Stomach (tissue), 4 donors: ENCODE results near the gene SLC26A2.

Source experiments
- POLR2A ChIP-seq, 4 donors: fragments of 450-650 bp; IDR thresholded peaks; one replicate each; pipeline ENCODE4 v1.6.1; 2016; ENCODE audit warnings: antibody characterized with exemption in 4 of 4, control low read depth in 2 of 4, mild to moderate bottlenecking in 1 of 4, moderate library complexity in 1 of 4
- POLR2AphosphoS5 ChIP-seq, 3 donors: sonication (generic); formaldehyde crosslinking; IDR thresholded peaks; one replicate each; pipeline ENCODE4 v1.6.1; 2016; ENCODE audit warnings: antibody characterized with exemption in 3 of 3
- TF ChIP-seq, protein P1 (sequence below), 7 experiments: fragments of 450-650 bp in 4 of 7; fragments of 200-600 bp in 3 of 7; sonication (generic) in 3 of 7; IDR thresholded peaks; one replicate each; pipeline ENCODE4 v1.5.1; 2016 to 2019; ENCODE audit warnings: antibody characterized with exemption in 7 of 7, control low read depth in 2 of 7, mild to moderate bottlenecking in 1 of 7

DNA sequence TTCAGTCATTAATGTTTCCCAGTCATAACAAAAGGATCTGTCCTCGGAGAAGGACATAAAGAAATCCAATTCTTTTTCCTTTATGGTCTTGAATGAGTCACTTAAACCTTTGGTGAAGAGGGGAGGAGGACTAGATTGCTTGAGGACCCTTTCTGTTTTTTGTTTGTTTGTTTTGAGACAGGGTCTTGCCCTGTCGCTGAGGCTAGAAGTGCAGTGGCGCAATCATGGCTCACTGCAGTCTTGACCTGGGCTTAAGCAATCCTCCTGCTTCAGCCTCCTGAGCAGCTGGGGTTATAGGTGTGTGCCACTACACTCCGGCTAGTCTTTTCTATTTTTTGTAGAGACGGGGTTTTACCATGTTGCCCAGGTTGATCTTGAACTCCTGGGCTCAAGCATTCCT, 27.6 kb downstream of the SLC26A2 start:
- no peak for TF ChIP-seq POLR2A (IDR thresholded peaks at IDR 0.05)
- TF ChIP-seq, protein P1, sequence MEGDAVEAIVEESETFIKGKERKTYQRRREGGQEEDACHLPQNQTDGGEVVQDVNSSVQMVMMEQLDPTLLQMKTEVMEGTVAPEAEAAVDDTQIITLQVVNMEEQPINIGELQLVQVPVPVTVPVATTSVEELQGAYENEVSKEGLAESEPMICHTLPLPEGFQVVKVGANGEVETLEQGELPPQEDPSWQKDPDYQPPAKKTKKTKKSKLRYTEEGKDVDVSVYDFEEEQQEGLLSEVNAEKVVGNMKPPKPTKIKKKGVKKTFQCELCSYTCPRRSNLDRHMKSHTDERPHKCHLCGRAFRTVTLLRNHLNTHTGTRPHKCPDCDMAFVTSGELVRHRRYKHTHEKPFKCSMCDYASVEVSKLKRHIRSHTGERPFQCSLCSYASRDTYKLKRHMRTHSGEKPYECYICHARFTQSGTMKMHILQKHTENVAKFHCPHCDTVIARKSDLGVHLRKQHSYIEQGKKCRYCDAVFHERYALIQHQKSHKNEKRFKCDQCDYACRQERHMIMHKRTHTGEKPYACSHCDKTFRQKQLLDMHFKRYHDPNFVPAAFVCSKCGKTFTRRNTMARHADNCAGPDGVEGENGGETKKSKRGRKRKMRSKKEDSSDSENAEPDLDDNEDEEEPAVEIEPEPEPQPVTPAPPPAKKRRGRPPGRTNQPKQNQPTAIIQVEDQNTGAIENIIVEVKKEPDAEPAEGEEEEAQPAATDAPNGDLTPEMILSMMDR (IDR thresholded peaks at IDR 0.05) = no peak
- no peak for TF ChIP-seq POLR2AphosphoS5 (IDR thresholded peaks at IDR 0.05)
